Transverse colon (tissue), 3 donors: Measurements from ENCODE around the gene PLGRKT.

Experiments
- CTCF ChIP-seq, 5 experiments: fragments of 200-600 bp in 3 of 5; fragments of 450-650 bp in 2 of 5; sonication (generic) in 3 of 5; IDR thresholded peaks; 1 replicate in 2 of 5; 2 replicates in 3 of 5; pipeline ENCODE4 v1.5.1; 2016 to 2017; ENCODE audit warnings: antibody characterized with exemption in 5 of 5, inconsistent platforms in 3 of 5, mild to moderate bottlenecking in 2 of 5, moderate library complexity in 1 of 5
- EP300 ChIP-seq: sonication (generic); formaldehyde crosslinking; IDR thresholded peaks from one replicate; pipeline ENCODE4 v1.6.1; 2017; ENCODE audit warnings: antibody characterized with exemption, low read depth

GRCh38 chr9:5388026-5388819 is 49.5 kb downstream of the PLGRKT start:
- TF ChIP-seq CTCF (IDR thresholded peaks at IDR 0.05) (no peak), EP300 (no peak)
